Ascending aorta (tissue), 2 donors: ENCODE measurements around the gene ANKRD11. TPM values are rescaled to one million over a fixed set of nuclear protein-coding genes. Genes with fewer than 3 reads are reported as not detected.
"Not testable (repeated sequence)": the region's sequence is repeated elsewhere in the genome, so short reads cannot be mapped to it uniquely, and the experiment has no call there.

ENCODE experiments used
- DNase-seq, 2 donors: peaks; one replicate each; pipeline ENCODE4 v3.0.0-alpha.2; 2019; ENCODE audit warnings: low spot score in 2 of 2
- H3K27ac ChIP-seq, 2 donors: fragments of 200-600 bp; sonication (generic); one replicate each; pipeline ENCODE4 v1.5.1; 2016 to 2017; ENCODE audit warnings: mild to moderate bottlenecking in 1 of 2
- H3K27me3 ChIP-seq: fragments of 200-600 bp; sonication (generic); one replicate; pipeline ENCODE4 v1.5.1; 2017
- H3K36me3 ChIP-seq, 2 donors: fragments of 200-600 bp; sonication (generic); one replicate each; pipeline ENCODE4 v1.5.1; 2016
- H3K4me1 ChIP-seq, 2 donors: fragments of 200-600 bp; sonication (generic); one replicate each; pipeline ENCODE4 v1.5.1; 2016 to 2017; ENCODE audit warnings: mild to moderate bottlenecking in 1 of 2
- H3K4me3 ChIP-seq, 2 donors: fragments of 200-600 bp; sonication (generic); one replicate each; pipeline ENCODE4 v1.5.1; 2016 to 2017; ENCODE audit warnings: mild to moderate bottlenecking in 1 of 2
- H3K9me3 ChIP-seq, 2 donors: fragments of 200-600 bp; sonication (generic); one replicate each; pipeline ENCODE4 v1.5.1; 2016
- intact Hi-C: fragments of 100-400 bp; cut with DNase I; formaldehyde crosslinking; loops from one replicate; pipeline ENCODE4 v1.15.1; 2023
- total RNA-seq: library from RNA; depleted of rRNA; stranded (reverse); fragments of >200 nt; gene quantifications from one replicate; pipeline ENCODE4 v1.1.0, GENCODE V29; 2016
- TF ChIP-seq, protein P1 (sequence below), 3 experiments: fragments of 200-600 bp in 2 of 3; fragments of 450-650 bp in 1 of 3; sonication (generic) in 2 of 3; IDR thresholded peaks; one replicate each; pipeline ENCODE4 v1.5.1; 2016 to 2019; ENCODE audit warnings: antibody characterized with exemption in 3 of 3, mild to moderate bottlenecking in 1 of 3, moderate library complexity in 1 of 3

ANKRD11 gene
- total RNA-seq, 1 donor from 2014 or later = 124 TPM

- peaks cover 0 to 24% of the 10 kb centered on the region in 2 donors for H3K4me1 ChIP-seq
- no peaks in the 10 kb centered on the region for H3K27me3 ChIP-seq
- H3K4me3 ChIP-seq = no peak overlapping the region
- no peak for DNase-seq
- TF ChIP-seq, protein P1, sequence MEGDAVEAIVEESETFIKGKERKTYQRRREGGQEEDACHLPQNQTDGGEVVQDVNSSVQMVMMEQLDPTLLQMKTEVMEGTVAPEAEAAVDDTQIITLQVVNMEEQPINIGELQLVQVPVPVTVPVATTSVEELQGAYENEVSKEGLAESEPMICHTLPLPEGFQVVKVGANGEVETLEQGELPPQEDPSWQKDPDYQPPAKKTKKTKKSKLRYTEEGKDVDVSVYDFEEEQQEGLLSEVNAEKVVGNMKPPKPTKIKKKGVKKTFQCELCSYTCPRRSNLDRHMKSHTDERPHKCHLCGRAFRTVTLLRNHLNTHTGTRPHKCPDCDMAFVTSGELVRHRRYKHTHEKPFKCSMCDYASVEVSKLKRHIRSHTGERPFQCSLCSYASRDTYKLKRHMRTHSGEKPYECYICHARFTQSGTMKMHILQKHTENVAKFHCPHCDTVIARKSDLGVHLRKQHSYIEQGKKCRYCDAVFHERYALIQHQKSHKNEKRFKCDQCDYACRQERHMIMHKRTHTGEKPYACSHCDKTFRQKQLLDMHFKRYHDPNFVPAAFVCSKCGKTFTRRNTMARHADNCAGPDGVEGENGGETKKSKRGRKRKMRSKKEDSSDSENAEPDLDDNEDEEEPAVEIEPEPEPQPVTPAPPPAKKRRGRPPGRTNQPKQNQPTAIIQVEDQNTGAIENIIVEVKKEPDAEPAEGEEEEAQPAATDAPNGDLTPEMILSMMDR (IDR thresholded peaks at IDR 0.05) = no peak
- no peaks in the 10 kb centered on the region for H3K9me3 ChIP-seq
- H3K27ac ChIP-seq = no peak overlapping the region
- H3K36me3 ChIP-seq = no peaks in the 10 kb centered on the region
- intact Hi-C loops = no loop called here
Observed at GRCh38 chr16:89430436-89431157, 59.8 kb downstream of the ANKRD11 start.

- H3K27me3 ChIP-seq, H3K36me3 ChIP-seq, H3K4me3 ChIP-seq, intact Hi-C loops, DNase-seq, H3K9me3 ChIP-seq, H3K27ac ChIP-seq: not testable (repeated sequence)
- peaks cover 0 to 24% of the 10 kb centered on the region in 2 donors for H3K4me1 ChIP-seq
Observed at GRCh38 chr16:89428605-89429004, 61.8 kb downstream of the ANKRD11 start.

DNA sequence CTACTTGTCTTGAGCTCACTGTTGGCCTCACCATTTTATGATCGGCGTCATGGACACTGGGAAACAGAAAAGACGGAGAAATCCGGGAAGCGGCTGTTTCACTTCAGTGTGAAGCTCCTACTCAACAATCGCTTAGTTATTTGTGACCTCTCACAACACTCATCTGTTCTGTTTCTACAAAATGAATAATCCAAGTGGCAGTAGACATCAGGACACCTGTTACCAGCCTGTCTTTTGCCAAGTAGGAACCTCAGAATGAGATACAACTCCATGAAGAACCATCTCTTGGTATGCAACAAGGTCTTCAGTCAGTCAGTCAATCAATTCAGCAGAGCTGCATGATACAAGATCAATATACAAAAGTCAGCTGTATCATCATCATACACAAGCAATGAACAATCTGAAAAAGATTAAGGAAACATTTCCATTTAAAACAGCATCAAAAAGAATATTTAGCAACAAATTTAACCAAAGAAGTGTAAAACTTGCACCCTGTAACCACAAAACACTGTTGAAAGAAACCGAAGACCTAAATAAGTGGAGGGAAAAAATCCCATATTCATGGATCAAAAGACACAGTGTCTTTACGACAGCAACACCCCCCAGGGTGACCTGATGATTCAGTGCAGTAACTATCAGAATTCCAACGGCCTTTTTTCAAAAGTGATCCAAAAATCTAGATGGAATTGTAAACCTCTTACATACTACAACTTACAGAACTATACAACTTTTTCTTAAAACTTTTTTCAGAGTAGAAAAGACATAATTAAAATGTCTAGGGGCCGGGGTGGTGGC is 63.4 kb downstream of the ANKRD11 start:
- H3K9me3 ChIP-seq = no peaks in the 10 kb centered on the region
- intact Hi-C loops = no loop called here
- H3K27ac ChIP-seq = no peak overlapping the region
- no peak for DNase-seq
- no peaks in the 10 kb centered on the region for H3K27me3 ChIP-seq
- peaks cover 14 to 27% of the 10 kb centered on the region in 2 donors for H3K4me1 ChIP-seq
- TF ChIP-seq, protein P1 (IDR thresholded peaks at IDR 0.05) = no peak
- H3K36me3 ChIP-seq = no peaks in the 10 kb centered on the region
- H3K4me3 ChIP-seq = no peak overlapping the region

GRCh38 chr16:89425523-89425922 is 64.8 kb downstream of the ANKRD11 start:
- no peak overlapping the region for H3K27ac ChIP-seq
- H3K36me3 ChIP-seq = no peaks in the 10 kb centered on the region
- no peak for DNase-seq
- no peaks in the 10 kb centered on the region for H3K9me3 ChIP-seq
- TF ChIP-seq, protein P1 (IDR thresholded peaks at IDR 0.05) = no peak
- H3K4me1 ChIP-seq = peaks cover 17 to 18% of the 10 kb centered on the region in 2 donors
- H3K27me3 ChIP-seq = no peaks in the 10 kb centered on the region
- intact Hi-C loops = no loop called here
- H3K4me3 ChIP-seq = no peak overlapping the region

DNA sequence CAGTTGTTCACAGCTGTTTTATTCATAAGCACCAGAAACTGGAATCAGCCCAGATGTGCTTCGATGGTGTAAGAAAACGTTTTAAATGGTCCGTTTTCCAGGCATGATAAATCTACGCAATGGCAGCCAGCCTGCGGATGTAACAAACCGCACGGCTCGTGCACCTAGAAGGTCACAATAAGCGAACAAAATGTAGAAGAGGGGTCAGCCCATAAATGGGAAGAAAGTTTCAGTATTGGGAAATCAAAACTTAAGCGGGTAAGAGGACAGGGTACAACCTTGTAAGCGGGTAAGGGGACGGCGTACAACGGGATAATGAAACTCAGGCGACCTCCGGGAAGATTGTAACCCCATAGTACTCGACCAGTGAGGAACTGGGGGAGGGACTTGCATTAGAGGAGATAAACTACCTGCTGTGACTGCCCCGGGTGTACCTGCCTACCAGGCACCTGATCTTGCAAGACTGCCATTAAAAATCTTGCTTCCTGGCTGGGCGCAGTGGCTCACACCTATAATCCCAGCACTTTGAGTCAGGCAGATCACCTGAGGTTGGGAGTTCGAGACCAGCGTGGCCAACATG is 66.6 kb downstream of the ANKRD11 start:
- no peaks in the 10 kb centered on the region for H3K9me3 ChIP-seq
- peak overlapping the region; percentile 71 to 86 for H3K27ac ChIP-seq
- H3K4me3 ChIP-seq = no peak overlapping the region
- no peaks in the 10 kb centered on the region for H3K36me3 ChIP-seq
- TF ChIP-seq, protein P1 (IDR thresholded peaks at IDR 0.05) = no peak
- H3K27me3 ChIP-seq = no peaks in the 10 kb centered on the region
- H3K4me1 ChIP-seq = peaks cover 17 to 30% of the 10 kb centered on the region in 2 donors
- DNase-seq = no peak
- intact Hi-C loops = loop anchor here (2.0 kb wide), 1 partner anchor 67 kb away; the partner anchor contains the start of gene ANKRD11
